GM19025 (cell line): ENCODE results near the gene BLMH.
"Not testable (repeated sequence)": the region's sequence is repeated elsewhere in the genome, so short reads cannot be mapped to it uniquely, and the experiment has no call there.

ENCODE experiments used
- ATAC-seq: cut with Tn5 transposase; IDR thresholded peaks from one replicate; pipeline ENCODE4 v1.9.1; 2021; ENCODE audit warnings: mild to moderate bottlenecking, low read depth, moderate library complexity; ENCODE audit not compliant: unreplicated experiment

Gene BLMH

GRCh38 chr17:30209930-30210329 is 81.8 kb downstream of the BLMH start:
- no peak for ATAC-seq

- no peak for ATAC-seq
Measured at GRCh38 chr17:30208214-30208613, 83.5 kb downstream of the BLMH start.

GRCh38 chr17:30207655-30208054 is 84.1 kb downstream of the BLMH start:
- ATAC-seq = no peak

DNA sequence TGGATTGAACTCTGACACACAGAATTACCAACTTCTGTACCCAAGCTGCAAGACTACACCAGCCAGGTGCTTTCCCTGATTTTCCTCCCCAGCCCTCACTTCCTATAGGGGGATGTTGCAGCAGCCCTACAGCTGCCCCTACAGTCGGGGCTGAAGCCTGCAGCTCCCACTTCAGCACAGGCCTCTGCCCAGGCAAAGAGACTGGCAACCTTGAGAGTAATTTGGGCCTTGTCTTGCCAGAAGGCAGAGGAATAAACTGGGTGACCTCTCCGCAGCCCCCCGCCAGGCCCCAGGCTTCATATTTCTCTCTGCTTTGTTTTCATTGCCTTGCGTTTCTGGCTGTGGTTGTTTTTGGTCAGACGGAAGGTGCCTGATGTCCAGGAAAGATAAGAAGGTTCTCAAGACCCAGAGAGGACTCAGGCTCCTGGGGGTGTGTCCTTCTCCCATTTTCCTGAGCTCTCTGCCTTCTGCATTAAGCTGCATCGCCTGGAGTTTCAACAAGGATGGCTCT is 88.2 kb downstream of the BLMH start:
- no peak for ATAC-seq

DNA sequence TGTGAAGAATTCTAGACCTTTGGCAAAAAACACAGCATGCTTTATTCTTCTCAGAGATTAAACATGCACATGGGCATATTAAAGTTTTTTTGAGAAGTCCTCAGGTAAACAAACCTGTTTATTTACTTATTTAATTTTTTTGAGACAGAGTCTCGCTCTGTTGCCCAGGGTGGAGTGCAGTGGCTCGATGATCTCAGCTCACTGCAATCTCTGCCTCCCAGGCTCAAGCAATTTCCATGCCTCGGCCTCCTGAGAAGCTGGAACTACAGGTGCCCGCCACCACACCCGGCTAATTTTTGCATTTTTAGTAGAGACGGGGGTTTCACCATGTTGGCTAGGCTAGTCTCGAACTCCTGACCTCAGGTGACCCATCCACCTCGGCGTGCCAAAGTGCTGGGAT is 91.1 kb downstream of the BLMH start:
- ATAC-seq = not testable (repeated sequence)

DNA sequence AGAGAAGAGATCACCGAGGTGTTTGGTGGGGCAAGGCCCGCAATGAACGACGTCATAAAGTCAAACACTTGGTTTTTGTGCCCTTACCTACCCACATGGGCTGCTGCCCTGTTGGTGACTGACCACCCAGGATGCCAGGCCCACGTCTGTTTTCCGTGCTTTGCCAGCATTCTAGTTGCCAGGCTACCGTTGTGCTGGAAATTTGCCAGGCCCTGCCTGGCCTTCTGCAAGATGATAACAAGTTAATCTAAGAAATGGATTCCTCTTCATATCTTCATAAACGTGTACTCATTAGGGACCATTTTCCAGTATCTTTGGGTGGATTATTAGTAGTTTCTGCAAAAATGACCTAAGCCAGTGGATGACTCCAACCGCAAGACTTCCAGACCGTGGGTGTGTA is 91.6 kb downstream of the BLMH start:
- ATAC-seq = no peak

DNA sequence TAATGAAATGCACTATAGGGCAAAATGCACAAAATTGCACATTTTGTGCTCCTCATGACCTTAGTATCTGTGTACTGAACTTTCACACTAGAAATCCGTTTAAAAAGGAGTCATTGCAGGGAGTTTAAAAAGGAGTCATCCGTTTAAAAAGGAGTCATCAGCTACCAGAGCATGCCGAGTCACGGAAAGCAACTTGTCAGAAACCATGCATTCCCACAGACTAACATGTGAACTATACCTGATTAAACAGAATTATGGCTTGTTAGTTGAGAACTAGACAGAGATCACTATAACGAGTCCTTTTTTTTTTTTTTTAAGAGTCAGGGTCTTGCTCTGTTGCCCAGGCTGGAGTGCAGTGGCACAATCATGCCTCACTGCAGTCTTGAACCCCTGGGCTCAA is 92.1 kb downstream of the BLMH start:
- no peak for ATAC-seq
